CD8-positive, alpha-beta memory T cell (primary cell): ENCODE data around the gene C1orf159. TPM values are rescaled to one million over a fixed set of nuclear protein-coding genes. Genes with fewer than 3 reads are reported as not detected.

Source experiments
- CTCF ChIA-PET: fragments of 350-600 bp; sonication (Branson Sonifier 250); formaldehyde crosslinking; loops from one replicate; lab custom pipeline; 2021; ENCODE audit warnings: antibody characterized with exemption; lab: Charles Lee
- POLR2A ChIA-PET: fragments of 350-600 bp; sonication (Branson Sonifier 250); formaldehyde crosslinking; loops from one replicate; lab custom pipeline; 2021; ENCODE audit warnings: antibody characterized with exemption; lab: Charles Lee
- DNase-seq, 5 donors: peaks; one replicate each; pipeline versions ENCODE4 v3.0.0 to v3.0.0-alpha.2; 2020 to 2022; ENCODE audit warnings: mixed read lengths in 1 of 5
- H3K27ac ChIP-seq: one replicate; pipeline ENCODE4 v1.7.0; 2013; ENCODE audit warnings: low read depth, mild to moderate bottlenecking, low read length, moderate library complexity
- H3K27me3 ChIP-seq: 2 replicates; pipeline ENCODE4 v1.7.0; 2013; ENCODE audit warnings: low read length, mild to moderate bottlenecking; ENCODE audit not compliant: insufficient read depth, poor library complexity, severe bottlenecking
- H3K36me3 ChIP-seq: 2 replicates; pipeline ENCODE4 v1.7.0; 2013; ENCODE audit warnings: mild to moderate bottlenecking, low read length, moderate library complexity; ENCODE audit not compliant: insufficient read depth
- H3K4me1 ChIP-seq: 2 replicates; pipeline ENCODE4 v1.7.0; 2013; ENCODE audit warnings: mild to moderate bottlenecking, low read length, moderate library complexity; ENCODE audit not compliant: insufficient read depth
- H3K4me3 ChIP-seq: 2 replicates; pipeline ENCODE4 v1.7.0; 2013; ENCODE audit warnings: mild to moderate bottlenecking, low read length
- H3K9me3 ChIP-seq: 2 replicates; pipeline ENCODE4 v1.7.0; 2013; ENCODE audit warnings: mild to moderate bottlenecking, low read length
- H3K27ac Mint-ChIP-seq, 8 donors: one replicate each; pipeline ENCODE4 v1.8.0; 2020 to 2021; ENCODE audit warnings: mixed read lengths in 8 of 8, mild to moderate bottlenecking in 6 of 8, inconsistent platforms in 3 of 8, moderate library complexity in 3 of 8
- H3K27me3 Mint-ChIP-seq, 2 donors: one replicate each; pipeline ENCODE4 v1.8.0; 2020 to 2021; ENCODE audit warnings: mixed read lengths in 2 of 2, mild to moderate bottlenecking in 1 of 2, moderate library complexity in 1 of 2
- H3K36me3 Mint-ChIP-seq, 3 donors: one replicate each; pipeline ENCODE4 v1.8.0; 2020 to 2021; ENCODE audit warnings: mixed read lengths in 3 of 3, inconsistent platforms in 1 of 3, mild to moderate bottlenecking in 1 of 3
- H3K4me1 Mint-ChIP-seq, 3 donors: one replicate each; pipeline ENCODE4 v1.8.0; 2020 to 2021; ENCODE audit warnings: mixed read lengths in 3 of 3, inconsistent platforms in 1 of 3, mild to moderate bottlenecking in 1 of 3
- H3K4me3 Mint-ChIP-seq, 7 donors: one replicate each; pipeline ENCODE4 v1.8.0; 2020 to 2021; ENCODE audit warnings: mixed read lengths in 7 of 7, mild to moderate bottlenecking in 6 of 7, moderate library complexity in 4 of 7, inconsistent platforms in 2 of 7
- H3K9me3 Mint-ChIP-seq, 5 donors: one replicate each; pipeline ENCODE4 v1.8.0; 2020 to 2022; ENCODE audit warnings: mixed read lengths in 5 of 5, mild to moderate bottlenecking in 3 of 5, moderate library complexity in 2 of 5, inconsistent platforms in 1 of 5
- polyA plus RNA-seq: library from polyadenylated mRNA; unstranded; fragments of 300-500 nt; fragmentation: Illumina TruSeq; gene quantifications from one replicate; pipeline ENCODE4 v1.2.3, GENCODE V29; 2021
- total RNA-seq, 2 experiments: library from RNA; stranded (reverse); gene quantifications; one replicate each; pipeline ENCODE4 v1.2.3, GENCODE V29; 2021

C1orf159 gene
- total and polyA plus RNA-seq, 3 experiments from 2014 or later: 7.9 to 20.8 (median 18.7) TPM

GRCh38 chr1:1125945-1126344, 10.1 kb upstream of the C1orf159 start:
- Mint-ChIP-seq H3K27ac (no peak overlapping the region), H3K4me1 (peaks cover 0 to 3% (median 0%) of the 10 kb centered on the region in 3 donors), H3K4me3 (no peak overlapping the region), H3K27me3 (peaks cover 0 to 2% of the 10 kb centered on the region in 2 donors), H3K36me3 (no peaks in the 10 kb centered on the region), H3K9me3 (peaks cover 0 to 1% (median 0%) of the 10 kb centered on the region in 5 donors)
- H3K9me3 ChIP-seq: no peaks in the 10 kb centered on the region
- no peak overlapping the region for H3K27ac ChIP-seq
- DNase-seq: no peak
- H3K27me3 ChIP-seq: no peaks in the 10 kb centered on the region
- H3K4me3 ChIP-seq: no peak overlapping the region
- peaks cover 11% of the 10 kb centered on the region for H3K4me1 ChIP-seq
- H3K36me3 ChIP-seq: no peaks in the 10 kb centered on the region
- CTCF ChIA-PET: interaction anchor here (0.7 to 1.5 kb wide), 2 partner anchors 9 to 208 kb away, joined by 4 read pairs; no protein-coding TSS in a partner anchor
- POLR2A ChIA-PET: interaction anchor here (0.7 kb wide), 1 partner anchor 87 kb away, joined by 6 read pairs; no protein-coding TSS in a partner anchor

DNA sequence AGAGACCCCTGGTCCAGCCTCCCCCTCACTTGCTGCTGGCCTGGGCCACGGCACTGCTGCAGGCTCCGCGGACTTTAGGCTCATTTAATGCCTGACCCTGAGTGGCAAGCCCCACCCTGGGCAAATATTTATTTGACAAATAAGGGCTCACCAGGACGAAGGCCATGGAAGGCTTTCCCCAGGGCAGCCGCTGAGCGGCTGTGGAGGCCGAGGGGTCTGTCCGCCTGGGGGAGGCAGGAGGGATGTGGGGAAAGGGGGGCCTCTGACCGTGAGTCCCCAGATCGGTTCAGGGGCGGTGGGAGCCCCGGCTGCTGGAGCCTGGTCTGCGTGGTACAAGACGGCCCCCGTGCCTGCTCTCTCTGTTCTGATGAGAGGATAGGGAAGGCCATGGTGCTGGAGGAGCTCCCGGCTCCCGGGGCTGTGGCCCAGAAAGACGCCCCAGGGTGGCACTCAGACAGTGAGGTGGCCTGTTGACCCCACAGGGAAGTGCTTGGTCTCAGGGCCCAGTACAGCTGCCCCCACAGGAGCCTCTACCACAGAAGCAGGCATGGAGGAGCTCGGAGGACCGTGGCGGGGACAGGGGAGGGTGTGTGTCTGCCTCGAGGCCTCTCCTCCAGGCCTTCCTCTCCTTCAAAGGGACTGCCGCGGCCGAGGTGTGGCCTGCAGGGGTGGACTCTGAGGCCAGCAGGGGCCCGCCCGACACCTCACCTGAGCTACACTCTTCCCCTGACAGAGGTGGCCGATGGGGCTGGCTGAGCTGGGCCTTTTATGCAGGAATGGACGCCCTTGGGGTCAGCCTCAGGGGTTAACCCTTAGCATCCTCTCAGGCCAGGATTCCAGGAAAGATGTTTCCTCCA, 9.1 kb upstream of the C1orf159 start:
- Mint-ChIP-seq H3K36me3 (no peaks in the 10 kb centered on the region), H3K4me1 (peaks cover 0 to 3% (median 0%) of the 10 kb centered on the region in 3 donors), H3K4me3 (no peak overlapping the region), H3K27ac (no peak overlapping the region), H3K9me3 (peaks cover 0 to 1% (median 0%) of the 10 kb centered on the region in 5 donors), H3K27me3 (peaks cover 0 to 2% of the 10 kb centered on the region in 2 donors)
- Histone ChIP-seq H3K27ac (no peak overlapping the region), H3K9me3 (no peaks in the 10 kb centered on the region), H3K4me1 (peaks cover 11% of the 10 kb centered on the region), H3K4me3 (no peak overlapping the region), H3K27me3 (no peaks in the 10 kb centered on the region), H3K36me3 (no peaks in the 10 kb centered on the region)
- CTCF ChIA-PET: interaction anchor here (1.1 to 1.5 kb wide), 2 partner anchors 8 to 125 kb away, joined by 3 to 4 read pairs; no protein-coding TSS in a partner anchor
- POLR2A ChIA-PET: no interaction called here
- DNase-seq: no peak

DNA sequence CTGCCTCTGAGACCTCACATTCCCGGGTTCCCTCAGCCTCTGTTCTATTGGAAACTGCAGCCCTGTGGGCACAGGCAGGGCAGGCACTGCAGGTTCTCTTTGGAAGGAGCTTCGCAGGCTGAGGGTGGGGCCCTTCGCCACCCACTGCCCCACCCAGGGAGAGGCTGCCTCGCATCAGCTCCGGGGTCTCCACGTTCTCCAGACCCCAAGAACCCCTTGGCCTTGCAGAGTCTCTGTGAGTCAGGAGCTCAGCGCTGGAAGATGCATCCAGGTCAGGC, 8.6 kb upstream of the C1orf159 start:
- peaks cover 0 to 1% (median 0%) of the 10 kb centered on the region in 5 donors for H3K9me3 Mint-ChIP-seq
- H3K4me3 ChIP-seq: no peak overlapping the region
- H3K36me3 Mint-ChIP-seq: no peaks in the 10 kb centered on the region
- no peaks in the 10 kb centered on the region for H3K27me3 ChIP-seq
- no peak overlapping the region for H3K27ac Mint-ChIP-seq
- ChIA-PET CTCF (interaction anchor here (1.1 kb wide), 1 partner anchor 126 kb away, joined by 3 read pairs; no protein-coding TSS in a partner anchor), POLR2A (no interaction called here)
- H3K4me1 ChIP-seq: peaks cover 11% of the 10 kb centered on the region
- H3K9me3 ChIP-seq: no peaks in the 10 kb centered on the region
- peaks cover 0 to 3% (median 0%) of the 10 kb centered on the region in 3 donors for H3K4me1 Mint-ChIP-seq
- no peaks in the 10 kb centered on the region for H3K36me3 ChIP-seq
- DNase-seq: no peak
- H3K27ac ChIP-seq: no peak overlapping the region
- peaks cover 2% of the 10 kb centered on the region in 2 donors for H3K27me3 Mint-ChIP-seq
- H3K4me3 Mint-ChIP-seq: no peak overlapping the region

DNA sequence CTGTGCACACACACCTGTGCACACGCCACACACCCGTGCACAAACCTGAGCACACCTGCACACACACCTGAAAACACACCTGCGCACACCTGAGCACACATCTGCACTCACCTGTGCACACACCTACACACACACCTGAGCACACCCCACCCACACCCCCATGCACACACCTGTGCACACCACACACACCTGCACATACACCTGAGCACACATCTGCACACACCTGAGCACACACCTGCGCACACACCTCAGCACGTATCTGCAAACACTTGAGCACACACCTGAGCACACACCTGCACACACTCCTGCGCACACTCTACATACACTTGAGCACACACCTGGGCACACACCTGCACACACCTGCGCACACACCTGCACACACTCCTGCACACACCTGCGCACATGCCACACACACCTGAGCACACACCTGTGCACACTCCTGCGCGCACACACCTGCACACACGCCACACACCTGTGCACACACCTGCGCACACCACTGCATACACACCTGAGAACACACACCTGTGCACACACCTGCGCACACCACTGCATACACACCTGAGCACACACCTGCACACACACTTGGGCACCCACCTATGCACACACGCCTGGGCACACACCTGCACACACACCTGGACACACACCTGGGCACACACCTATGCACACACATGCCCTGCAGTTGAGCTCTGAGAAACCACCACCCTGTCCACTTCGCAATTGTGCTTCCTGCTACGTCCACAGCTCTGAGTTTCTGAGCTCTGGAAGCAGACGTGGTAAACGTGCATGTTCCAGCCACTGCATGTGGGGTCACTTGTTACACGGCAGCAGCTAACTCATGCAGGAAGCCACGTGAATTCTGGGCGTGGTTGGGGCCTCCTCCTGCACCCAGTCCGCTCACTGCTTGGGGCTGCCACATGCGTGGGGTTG, 8.0 kb upstream of the C1orf159 start:
- Histone ChIP-seq H3K9me3 (no peaks in the 10 kb centered on the region), H3K27ac (no peak overlapping the region), H3K4me1 (peaks cover 11% of the 10 kb centered on the region), H3K27me3 (no peaks in the 10 kb centered on the region), H3K36me3 (no peaks in the 10 kb centered on the region), H3K4me3 (no peak overlapping the region)
- Mint-ChIP-seq H3K27ac (peak overlapping the region in 1 of 8 donors; percentile 29), H3K4me1 (peaks cover 0 to 3% (median 0%) of the 10 kb centered on the region in 3 donors), H3K36me3 (no peaks in the 10 kb centered on the region), H3K4me3 (peak overlapping the region in 1 of 7 donors; percentile 38), H3K9me3 (peaks cover 0 to 1% (median 0%) of the 10 kb centered on the region in 5 donors), H3K27me3 (peaks cover 4 to 8% of the 10 kb centered on the region in 2 donors)
- CTCF ChIA-PET: interaction anchor here (1.1 to 4.1 kb wide), 9 partner anchors 17 to 249 kb away, joined by 3 to 57 read pairs (median 6); partner anchors contain the start of gene AURKAIP1
- POLR2A ChIA-PET: no interaction called here
- peak in 1 of 5 donors; percentile 23 for DNase-seq

GRCh38 chr1:1122981-1123480, 7.1 kb upstream of the C1orf159 start:
- peaks cover 11% of the 10 kb centered on the region for H3K4me1 ChIP-seq
- H3K27ac ChIP-seq: no peak overlapping the region
- CTCF ChIA-PET: interaction anchor here (0.7 to 4.1 kb wide), 26 partner anchors 10 to 250 kb away, joined by 3 to 57 read pairs (median 4); partner anchors contain the start of genes ACAP3, AURKAIP1 and ISG15
- no peak overlapping the region for H3K4me3 ChIP-seq
- no peaks in the 10 kb centered on the region for H3K27me3 ChIP-seq
- H3K4me3 Mint-ChIP-seq: no peak overlapping the region
- peaks cover 0 to 1% (median 0%) of the 10 kb centered on the region in 5 donors for H3K9me3 Mint-ChIP-seq
- no peak overlapping the region for H3K27ac Mint-ChIP-seq
- POLR2A ChIA-PET: interaction anchor here (0.7 kb wide), 1 partner anchor 248 kb away, joined by 3 read pairs; no protein-coding TSS in a partner anchor
- no peaks in the 10 kb centered on the region for H3K36me3 ChIP-seq
- peaks cover 6 to 9% of the 10 kb centered on the region in 2 donors for H3K27me3 Mint-ChIP-seq
- H3K4me1 Mint-ChIP-seq: peaks cover 0 to 3% (median 0%) of the 10 kb centered on the region in 3 donors
- H3K36me3 Mint-ChIP-seq: no peaks in the 10 kb centered on the region
- H3K9me3 ChIP-seq: no peaks in the 10 kb centered on the region
- DNase-seq: peak in 1 of 5 donors; percentile 24

- peak overlapping the region in 1 of 7 donors; percentile 13 for H3K4me3 Mint-ChIP-seq
- H3K9me3 Mint-ChIP-seq: peaks cover 0 to 1% (median 0%) of the 10 kb centered on the region in 5 donors
- H3K36me3 Mint-ChIP-seq: no peaks in the 10 kb centered on the region
- no peaks in the 10 kb centered on the region for H3K36me3 ChIP-seq
- peaks cover 0 to 3% (median 0%) of the 10 kb centered on the region in 3 donors for H3K4me1 Mint-ChIP-seq
- no peak overlapping the region for H3K27ac Mint-ChIP-seq
- H3K27me3 ChIP-seq: peaks cover 5% of the 10 kb centered on the region
- H3K9me3 ChIP-seq: no peaks in the 10 kb centered on the region
- H3K4me3 ChIP-seq: peak overlapping the region; percentile 43
- ChIA-PET POLR2A (interaction anchor here (0.7 kb wide), 1 partner anchor 249 kb away, joined by 3 read pairs; no protein-coding TSS in a partner anchor), CTCF (interaction anchor here (0.7 to 4.1 kb wide), 29 partner anchors 8 to 250 kb away, joined by 3 to 57 read pairs (median 4); partner anchors contain the start of genes ACAP3, AURKAIP1 and ISG15)
- peak; percentile 75 to 87 (median 75) for DNase-seq
- H3K27ac ChIP-seq: no peak overlapping the region
- peaks cover 11% of the 10 kb centered on the region for H3K4me1 ChIP-seq
- H3K27me3 Mint-ChIP-seq: peaks cover 6 to 9% of the 10 kb centered on the region in 2 donors
These were observed 6.4 kb upstream of the C1orf159 start for GRCh38 chr1:1122078-1122811.
